Measurements from ENCODE around the gene ENAH. TPM values are rescaled to one million over a fixed set of nuclear protein-coding genes. Genes with fewer than 3 reads are reported as not detected.

Gene ENAH
- total RNA-seq, 1 experiment from 2014 or later: 121 TPM

DNA sequence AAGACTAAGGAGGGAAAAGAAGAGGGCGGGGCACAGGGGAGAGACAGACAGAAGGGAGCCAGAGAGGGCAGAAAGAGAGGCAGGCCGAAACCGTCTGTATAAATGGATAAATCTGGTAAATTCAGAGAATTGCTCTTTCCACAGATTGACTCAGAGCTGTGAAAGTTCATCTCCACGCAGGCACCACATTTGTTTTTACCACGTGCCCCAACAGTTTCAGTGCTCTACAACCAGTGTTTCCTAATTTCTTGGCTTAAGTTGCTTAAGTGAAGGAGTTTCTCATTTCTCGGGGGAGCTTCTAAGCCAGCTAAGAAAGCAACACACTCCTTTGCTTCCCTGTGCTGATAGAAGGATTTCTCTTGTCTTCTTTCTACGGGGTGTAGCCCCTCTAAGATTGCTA, 87.1 kb downstream of the ENAH start:
- Histone ChIP-seq H3K27me3 (no peaks in the 10 kb centered on the region), H3K4me3 (no peak overlapping the region), H3K9me3 (no peaks in the 10 kb centered on the region), H3K36me3 (peaks cover 37% of the 10 kb centered on the region)
- DNase-seq: no peak

DNA sequence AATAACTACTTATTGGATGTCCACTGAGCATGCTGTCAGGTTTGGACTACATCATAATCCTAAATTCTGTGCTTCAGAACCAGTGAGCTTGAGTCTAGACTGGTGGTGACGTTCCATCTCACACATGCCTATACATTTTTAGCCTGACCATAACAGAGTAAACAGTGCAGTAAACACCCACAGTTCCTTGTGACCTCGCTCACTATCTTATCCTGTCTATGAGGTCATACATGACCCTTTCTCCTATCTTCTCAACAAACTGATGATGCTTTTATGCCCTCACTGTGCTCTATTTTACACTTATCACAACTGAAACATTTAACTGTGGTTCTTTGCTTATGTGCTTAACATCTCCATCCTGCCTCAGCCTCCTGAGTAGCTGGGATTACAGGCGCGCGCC, 91.2 kb downstream of the ENAH start:
- no peak for DNase-seq
- H3K27me3 ChIP-seq: no peaks in the 10 kb centered on the region
- H3K9me3 ChIP-seq: peaks cover 4% of the 10 kb centered on the region
- H3K4me3 ChIP-seq: no peak overlapping the region
- H3K36me3 ChIP-seq: peaks cover 65% of the 10 kb centered on the region

DNA sequence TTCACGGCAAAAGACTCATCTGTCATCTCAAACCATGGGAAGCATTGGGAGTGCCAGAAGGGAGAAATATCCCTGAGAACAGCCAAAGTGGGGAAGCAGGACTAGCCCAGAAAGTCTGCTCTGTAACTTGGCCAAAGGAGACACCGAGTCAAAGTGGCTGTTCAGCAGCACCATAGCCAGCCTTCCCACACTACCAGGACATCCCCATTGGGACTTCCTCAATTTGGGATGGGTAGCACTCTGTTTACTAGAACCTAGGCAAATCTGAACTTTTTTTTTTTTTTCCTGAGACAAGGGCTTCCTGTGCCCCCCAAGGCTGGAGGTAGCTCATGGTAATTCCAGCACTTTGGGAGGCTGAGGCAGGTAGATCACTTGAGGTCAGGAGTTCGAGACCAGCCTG, 93.0 kb downstream of the ENAH start:
- H3K4me3 ChIP-seq: no peak overlapping the region
- H3K9me3 ChIP-seq: peaks cover 4% of the 10 kb centered on the region
- no peaks in the 10 kb centered on the region for H3K27me3 ChIP-seq
- peaks cover 65% of the 10 kb centered on the region for H3K36me3 ChIP-seq
- DNase-seq: no peak

DNA sequence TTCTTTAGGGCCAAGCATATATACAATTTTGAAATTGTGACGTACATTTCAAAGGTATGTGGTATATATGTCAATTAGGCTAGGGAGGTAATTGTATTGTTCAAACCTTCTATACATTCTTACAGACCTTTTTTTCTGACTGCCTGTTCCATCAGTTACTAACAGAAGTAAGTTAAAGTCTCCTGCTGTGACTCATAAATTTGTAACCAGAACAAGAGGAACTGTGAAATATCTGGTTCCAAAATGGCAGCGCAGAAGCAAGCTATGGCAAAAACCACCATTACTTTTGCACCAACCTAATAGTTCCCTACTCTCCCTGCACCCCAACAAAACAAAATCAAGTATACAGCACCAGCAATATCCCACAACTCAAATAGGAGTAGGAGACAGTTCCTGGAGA, 93.6 kb downstream of the ENAH start:
- peaks cover 4% of the 10 kb centered on the region for H3K9me3 ChIP-seq
- H3K4me3 ChIP-seq: no peak overlapping the region
- peaks cover 69% of the 10 kb centered on the region for H3K36me3 ChIP-seq
- DNase-seq: no peak
- no peaks in the 10 kb centered on the region for H3K27me3 ChIP-seq

DNA sequence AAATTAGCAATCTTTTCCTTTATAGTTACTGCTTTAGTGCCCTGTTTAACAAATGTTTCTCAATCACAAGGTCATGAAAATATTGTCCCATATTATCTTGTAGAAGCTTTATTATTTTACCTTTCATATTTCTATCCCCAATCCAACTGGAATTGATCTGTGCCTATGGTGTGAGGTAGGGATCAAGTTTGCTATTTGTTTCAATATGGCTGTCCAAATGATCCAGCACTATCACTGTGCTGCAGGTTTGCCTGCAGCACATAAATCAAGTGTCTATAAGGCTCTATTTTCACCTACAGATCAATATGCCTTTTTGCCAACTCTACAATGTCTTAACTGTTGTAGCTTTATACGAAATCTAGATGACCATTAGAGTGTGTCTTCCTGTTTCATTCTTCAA, 96.2 kb downstream of the ENAH start:
- Histone ChIP-seq H3K36me3 (peaks cover 70% of the 10 kb centered on the region), H3K4me3 (no peak overlapping the region), H3K27me3 (no peaks in the 10 kb centered on the region), H3K9me3 (peaks cover 4% of the 10 kb centered on the region)
- no peak for DNase-seq

DNA sequence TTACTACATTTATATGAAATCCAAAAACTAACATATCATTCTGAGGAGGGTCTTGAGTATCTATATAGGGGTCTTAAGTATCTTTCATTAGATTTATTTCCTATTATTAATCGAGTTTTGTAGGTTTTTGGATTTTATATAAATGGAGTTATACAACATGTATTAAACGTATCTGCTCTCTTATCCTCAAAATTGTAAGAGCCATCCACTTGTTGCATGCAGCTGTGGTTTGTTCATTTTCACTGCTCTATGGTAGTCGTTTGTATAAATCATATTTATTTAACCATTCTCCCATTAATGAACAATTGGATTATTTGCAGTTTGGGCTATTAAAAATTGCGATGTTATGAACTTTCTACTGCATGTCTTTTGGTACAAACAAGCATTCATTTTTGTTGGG, 97.1 kb downstream of the ENAH start:
- peaks cover 72% of the 10 kb centered on the region for H3K36me3 ChIP-seq
- H3K9me3 ChIP-seq: peaks cover 4% of the 10 kb centered on the region
- no peak overlapping the region for H3K4me3 ChIP-seq
- no peak for DNase-seq
- no peaks in the 10 kb centered on the region for H3K27me3 ChIP-seq

DNA sequence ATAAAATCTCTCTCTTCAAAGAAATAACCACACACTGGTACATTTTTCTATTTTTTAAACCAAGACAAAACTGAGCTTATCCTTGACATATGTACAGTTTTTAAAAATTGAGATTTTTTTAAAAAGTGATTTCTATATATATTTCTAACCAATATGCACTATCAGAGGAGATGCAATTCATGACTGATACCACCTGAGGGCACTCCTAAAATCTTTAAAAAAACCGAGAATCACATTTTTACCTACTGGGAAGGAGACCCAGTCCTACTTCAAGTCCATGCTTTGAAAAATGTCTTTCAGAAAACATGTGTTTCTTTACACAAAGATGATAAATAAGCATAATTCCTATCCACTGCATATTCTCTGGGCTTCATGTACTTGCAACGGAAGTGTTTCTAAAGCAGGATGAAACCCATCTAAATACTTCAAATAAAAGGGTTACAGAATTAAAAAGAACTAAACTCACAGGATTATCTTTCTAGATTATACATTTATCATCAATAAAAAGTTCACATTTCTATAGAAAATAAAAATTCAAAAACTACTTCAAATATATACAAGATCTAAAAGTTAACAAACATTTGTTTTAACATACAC, 98.6 kb downstream of the ENAH start:
- no peak for DNase-seq
- peaks cover 57% of the 10 kb centered on the region for H3K36me3 ChIP-seq
- H3K9me3 ChIP-seq: peaks cover 4% of the 10 kb centered on the region
- no peak overlapping the region for H3K4me3 ChIP-seq
- no peaks in the 10 kb centered on the region for H3K27me3 ChIP-seq

DNA sequence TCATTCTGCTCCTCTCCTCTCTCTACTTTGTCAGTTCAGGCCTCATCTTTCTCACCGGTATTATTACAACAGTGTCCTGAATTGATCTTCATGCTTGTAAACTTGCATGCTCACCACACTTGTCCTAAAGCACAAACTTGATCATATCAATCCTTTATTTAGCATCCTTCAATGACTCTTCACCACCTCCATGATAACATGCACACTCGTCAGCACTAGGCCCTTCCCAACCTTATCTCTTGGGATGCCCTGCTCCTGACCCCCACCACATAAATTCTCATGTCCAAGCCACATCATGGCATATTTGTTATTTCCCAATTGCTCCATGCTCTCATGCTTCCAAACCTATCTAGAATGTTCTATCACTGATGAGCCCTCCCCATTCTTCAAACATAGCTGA, 103.1 kb downstream of the ENAH start:
- H3K4me3 ChIP-seq: no peak overlapping the region
- H3K36me3 ChIP-seq: peaks cover 30% of the 10 kb centered on the region
- no peak for DNase-seq
- no peaks in the 10 kb centered on the region for H3K27me3 ChIP-seq
- H3K9me3 ChIP-seq: no peaks in the 10 kb centered on the region

DNA sequence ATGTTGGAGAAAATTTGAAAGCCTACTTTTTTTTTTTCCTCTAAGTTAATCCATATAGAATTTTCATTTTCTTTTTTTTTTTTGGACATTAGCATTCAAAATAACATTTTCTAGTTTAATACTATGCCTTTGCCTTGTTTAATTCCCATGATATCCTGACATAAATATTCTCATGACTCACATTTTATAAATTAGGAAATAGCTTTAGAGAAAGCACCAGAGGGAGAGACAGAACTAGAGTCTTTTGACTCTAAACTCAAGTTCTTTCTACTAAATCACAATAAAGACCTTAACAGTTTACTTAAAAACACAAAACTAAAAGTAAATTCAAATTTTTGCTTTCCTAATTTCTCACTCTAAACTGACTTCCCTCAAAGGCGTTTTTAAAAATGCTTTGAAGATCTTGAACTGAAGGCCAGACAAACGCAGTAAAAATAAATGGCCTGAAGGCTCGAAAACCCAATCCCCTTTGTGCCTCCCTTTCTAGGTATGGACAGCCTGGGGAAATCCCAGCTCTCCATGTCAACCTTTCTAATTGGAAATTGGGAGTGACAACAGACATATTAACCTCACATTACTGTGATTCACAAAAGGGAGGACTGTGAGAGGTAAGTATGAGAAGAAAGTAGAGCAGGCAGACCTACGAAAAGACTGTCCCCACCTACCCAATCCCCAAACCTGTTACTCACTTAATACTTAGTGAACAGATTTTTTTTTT, 104.6 kb downstream of the ENAH start:
- DNase-seq: no peak
- H3K9me3 ChIP-seq: no peaks in the 10 kb centered on the region
- H3K27me3 ChIP-seq: no peaks in the 10 kb centered on the region
- no peak overlapping the region for H3K4me3 ChIP-seq
- H3K36me3 ChIP-seq: peaks cover 20% of the 10 kb centered on the region

DNA sequence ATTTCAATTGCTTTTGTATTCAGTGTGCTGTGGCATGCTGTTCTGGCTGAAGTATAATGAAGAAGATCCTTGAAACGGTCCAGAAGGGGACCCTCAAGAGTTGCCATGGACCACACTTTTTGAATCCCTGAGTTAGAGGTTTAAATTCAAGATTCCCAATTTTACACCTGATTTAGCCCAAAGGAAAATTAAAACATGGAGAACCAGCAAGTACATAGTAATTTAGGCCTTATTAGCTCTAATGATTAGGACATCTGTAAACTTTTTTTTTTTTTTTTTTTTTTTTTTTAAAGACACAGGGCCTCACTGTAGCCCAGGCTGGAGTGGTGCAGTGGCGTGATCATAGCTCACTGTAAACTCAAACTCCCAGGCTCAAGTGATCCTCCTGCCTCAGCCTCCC, 107.3 kb downstream of the ENAH start:
- no peak for DNase-seq
- Histone ChIP-seq H3K9me3 (no peaks in the 10 kb centered on the region), H3K4me3 (no peak overlapping the region), H3K36me3 (peaks cover 8% of the 10 kb centered on the region), H3K27me3 (no peaks in the 10 kb centered on the region)

DNA sequence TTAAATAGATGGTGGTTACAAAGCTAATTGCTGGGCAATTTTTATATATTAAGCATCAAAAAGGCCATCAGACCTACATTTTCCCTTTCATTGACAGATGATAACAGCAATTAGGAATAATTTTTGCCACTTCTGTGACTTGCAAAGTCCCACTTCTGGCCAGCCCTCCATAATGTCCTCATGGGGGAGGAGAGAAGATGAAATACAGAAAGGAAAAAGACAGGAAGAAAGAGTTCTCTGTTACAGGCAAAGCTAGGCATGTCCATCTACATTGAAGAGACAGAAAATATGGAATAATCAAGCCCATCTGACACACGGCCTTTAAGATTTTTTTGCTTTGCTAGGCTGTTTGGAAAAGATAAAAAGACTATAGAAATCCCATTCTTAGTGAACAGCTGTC, 108.0 kb downstream of the ENAH start:
- DNase-seq: no peak
- Histone ChIP-seq H3K9me3 (no peaks in the 10 kb centered on the region), H3K4me3 (no peak overlapping the region), H3K36me3 (peaks cover 8% of the 10 kb centered on the region), H3K27me3 (no peaks in the 10 kb centered on the region)

DNA sequence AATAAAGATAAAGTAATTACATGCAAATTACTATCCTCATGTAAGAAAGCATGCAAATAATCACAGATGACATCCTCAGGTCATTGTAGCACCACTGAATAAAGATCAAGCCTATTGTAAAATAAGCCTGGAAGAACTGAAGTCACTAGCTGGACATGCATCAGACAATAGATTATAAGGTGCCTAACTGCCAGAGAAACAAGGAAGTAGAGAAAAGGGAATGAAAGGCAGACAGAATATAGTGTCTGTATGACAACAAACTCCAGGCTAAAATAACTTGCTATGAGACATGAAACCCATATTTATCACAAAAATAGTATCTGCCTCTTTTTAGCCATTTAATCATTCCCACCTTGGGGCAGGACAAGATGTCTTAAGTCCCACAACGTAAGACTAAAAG, 108.7 kb downstream of the ENAH start:
- no peak for DNase-seq
- Histone ChIP-seq H3K27me3 (no peaks in the 10 kb centered on the region), H3K9me3 (no peaks in the 10 kb centered on the region), H3K36me3 (peaks cover 8% of the 10 kb centered on the region), H3K4me3 (no peak overlapping the region)

DNA sequence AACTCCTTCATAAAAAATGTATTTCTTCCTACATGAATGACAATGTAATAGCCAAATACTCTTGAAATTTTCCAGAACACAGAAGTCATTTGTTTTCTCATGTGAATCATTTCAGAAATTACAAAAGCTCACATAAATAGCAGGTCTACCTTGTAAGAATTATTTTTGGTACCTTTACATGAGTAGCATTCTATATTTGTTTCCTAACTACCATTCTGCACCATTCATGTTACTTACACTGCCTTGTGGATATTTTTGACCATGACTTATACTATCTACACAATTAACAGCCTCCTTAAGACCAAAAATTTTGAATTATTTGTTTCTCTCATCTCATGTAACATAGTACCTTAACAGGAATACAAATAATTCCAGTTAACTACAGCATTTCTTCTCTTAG, 109.6 kb downstream of the ENAH start:
- Histone ChIP-seq H3K36me3 (peaks cover 6% of the 10 kb centered on the region), H3K27me3 (no peaks in the 10 kb centered on the region), H3K4me3 (no peak overlapping the region), H3K9me3 (no peaks in the 10 kb centered on the region)
- no peak for DNase-seq

DNA sequence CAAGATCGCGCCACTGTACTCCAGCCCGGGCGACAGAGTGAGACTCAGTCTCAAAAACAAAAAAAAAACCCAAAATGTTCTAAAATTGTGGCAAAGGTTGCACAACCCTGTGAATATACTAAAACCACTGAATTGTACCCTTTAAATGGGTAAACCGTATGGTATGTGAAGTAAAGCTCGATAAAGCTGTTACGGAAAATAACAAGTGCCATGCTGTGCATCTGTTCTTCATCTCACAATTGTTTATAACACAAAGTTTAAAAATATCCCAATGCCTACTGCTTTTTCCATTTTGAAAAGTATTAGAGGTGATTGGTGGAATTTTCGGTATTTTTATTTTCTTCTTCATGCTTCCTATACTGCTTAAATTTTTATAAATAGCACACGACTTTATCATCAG, 111.5 kb downstream of the ENAH start:
- no peak for DNase-seq
- Histone ChIP-seq H3K36me3 (peaks cover 3% of the 10 kb centered on the region; the same call in 1 of the 2 replicates), H3K27me3 (no peaks in the 10 kb centered on the region), H3K4me3 (no peak overlapping the region), H3K9me3 (no peaks in the 10 kb centered on the region)

DNA sequence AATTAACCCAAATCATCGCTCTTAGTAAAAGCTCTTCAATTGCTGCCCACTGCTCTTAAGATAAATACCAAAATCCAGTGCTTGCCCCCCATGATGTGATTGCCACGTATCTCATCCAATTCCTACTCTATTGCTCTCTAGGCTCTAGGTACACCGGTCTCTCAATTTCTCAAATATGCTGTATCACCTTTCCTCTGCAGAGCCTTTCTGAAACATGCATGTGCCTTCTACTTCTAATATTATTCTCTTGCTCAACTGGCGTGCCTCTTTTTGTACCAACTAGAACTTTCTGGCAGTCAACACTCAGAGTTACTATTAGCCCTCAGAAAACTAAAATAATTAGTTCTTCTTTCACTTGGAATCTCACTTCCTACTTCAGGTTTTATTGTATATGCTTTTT, 113.3 kb downstream of the ENAH start:
- H3K9me3 ChIP-seq: no peaks in the 10 kb centered on the region
- H3K36me3 ChIP-seq: 0 out of 2 replicates have a peak, but pooled peaks cover 3% of the 10 kb centered on the region
- H3K27me3 ChIP-seq: no peaks in the 10 kb centered on the region

DNA sequence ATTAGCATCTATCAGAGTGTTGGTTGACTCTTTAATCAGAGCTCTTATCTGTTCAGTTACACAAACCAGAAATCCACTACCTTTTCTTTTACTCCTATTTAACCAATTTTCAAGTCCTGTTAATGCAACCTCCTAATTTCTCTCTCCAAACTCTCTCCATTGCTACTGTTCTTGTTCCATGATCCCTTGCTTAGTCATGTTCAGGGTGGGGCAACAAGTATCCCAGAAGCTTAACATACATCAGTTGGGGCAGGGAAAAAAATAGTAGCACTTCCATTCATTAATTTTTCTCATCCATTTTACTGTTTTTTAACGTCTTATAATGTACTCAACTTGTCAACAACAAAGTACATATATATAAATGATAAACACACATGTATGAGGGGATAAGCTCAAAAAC, 113.9 kb downstream of the ENAH start:
- Histone ChIP-seq H3K27me3 (no peaks in the 10 kb centered on the region), H3K36me3 (0 out of 2 replicates have a peak, but pooled peaks cover 3% of the 10 kb centered on the region), H3K4me3 (no peak overlapping the region), H3K9me3 (no peaks in the 10 kb centered on the region)
- no peak for DNase-seq

More for the DNA sequence above, 113.3 kb downstream of the ENAH start:
- H3K4me3 ChIP-seq: no peak overlapping the region
- no peak for DNase-seq

DNA sequence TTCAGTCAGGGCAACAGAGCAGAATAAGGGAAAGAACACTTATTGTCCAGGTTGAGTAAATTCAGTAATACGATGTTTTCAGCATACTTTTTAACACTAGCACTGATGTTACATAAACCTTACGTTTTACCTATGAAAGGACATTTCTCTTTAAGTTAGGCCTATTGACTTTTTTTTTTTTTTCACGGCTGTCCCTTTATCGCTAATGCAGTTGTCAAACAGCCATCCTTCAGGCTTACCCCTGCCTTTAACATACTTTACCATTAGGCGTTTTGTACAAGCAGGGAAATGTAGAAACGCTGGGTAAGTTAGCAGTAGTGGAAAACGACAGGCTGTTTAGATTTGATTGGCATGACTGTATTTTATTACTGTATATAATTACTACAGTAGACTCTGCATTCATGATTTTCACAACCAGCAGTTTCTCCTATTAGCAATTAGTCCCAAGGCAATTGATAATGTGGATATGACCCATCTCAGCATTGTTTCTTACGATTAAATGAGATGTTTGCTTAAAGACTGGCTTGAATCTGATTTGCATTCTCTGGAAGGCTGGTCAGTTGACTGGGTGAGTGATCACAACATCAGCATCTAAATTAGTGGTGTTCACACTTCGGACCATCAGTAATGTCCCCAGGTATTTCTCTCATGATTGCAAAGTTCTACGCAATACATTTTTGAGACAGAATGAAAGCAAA, 115.2 kb downstream of the ENAH start:
- H3K4me3 ChIP-seq: no peak overlapping the region
- no peak for DNase-seq
- 0 out of 2 replicates have a peak, but pooled peaks cover 3% of the 10 kb centered on the region for H3K36me3 ChIP-seq
- no peaks in the 10 kb centered on the region for H3K27me3 ChIP-seq
- no peaks in the 10 kb centered on the region for H3K9me3 ChIP-seq

DNA sequence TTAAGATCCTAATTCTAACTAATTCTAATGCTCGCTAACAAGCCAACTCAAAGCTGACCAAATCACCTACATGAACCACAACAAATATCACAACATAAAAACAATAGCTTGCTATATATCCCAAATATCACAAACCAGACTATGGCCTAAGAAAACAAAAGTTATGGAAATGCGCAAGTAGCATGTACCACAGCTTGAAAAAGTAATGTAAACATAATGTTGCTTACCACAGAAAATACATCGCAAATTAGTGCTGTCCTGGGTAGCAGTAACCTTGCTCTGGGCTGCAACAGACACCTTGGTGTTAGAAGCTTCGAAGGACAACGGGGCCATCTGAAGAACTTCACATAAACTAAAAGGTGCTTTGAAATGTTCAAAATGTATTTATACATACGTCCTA, 117.6 kb downstream of the ENAH start:
- Histone ChIP-seq H3K9me3 (no peaks in the 10 kb centered on the region), H3K4me3 (no peak overlapping the region), H3K27me3 (no peaks in the 10 kb centered on the region), H3K36me3 (peaks cover 9% of the 10 kb centered on the region)
- DNase-seq: no peak

All from MG63 (cell line).